ENCODE measurements around the gene STAT6.

The STAT6 gene

DNA sequence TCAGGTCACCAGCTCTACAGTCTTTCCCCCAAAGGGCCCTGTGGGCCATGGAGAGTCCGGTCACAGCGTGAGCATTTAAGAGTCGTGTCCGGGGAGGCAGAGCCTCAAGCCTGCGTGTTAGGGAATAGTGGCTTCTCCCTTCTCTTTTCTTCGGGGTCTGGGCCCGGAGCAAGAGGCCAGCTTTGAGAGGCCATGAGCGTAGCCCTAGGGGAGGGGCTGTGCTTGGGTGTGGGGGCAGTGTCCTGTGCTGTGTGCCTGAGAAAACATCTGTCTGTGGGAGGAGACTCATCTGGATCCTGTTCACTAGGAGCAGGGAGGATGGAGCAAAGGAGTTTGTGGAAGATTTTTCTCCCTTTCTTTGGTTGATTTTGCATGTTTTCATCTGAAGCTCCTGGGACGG, 31.0 kb upstream of the STAT6 start:
- H3K27ac ChIP-seq (ENCODE audit: low read length): no peak overlapping the region
- H3K9me3 ChIP-seq (ENCODE audit: control insufficient read depth, low read depth, low read length): no peaks in the 10 kb centered on the region
- no peaks in the 10 kb centered on the region for H3K4me1 ChIP-seq (ENCODE audit: control insufficient read depth, low read depth, low read length)
- H3K36me3 ChIP-seq (ENCODE audit: control insufficient read depth, low read depth, low read length): peaks cover 78% of the 10 kb centered on the region
- H3K27me3 ChIP-seq (ENCODE audit: control insufficient read depth, insufficient read depth, low read length): no peaks in the 10 kb centered on the region
- no peak overlapping the region for H3K4me3 ChIP-seq (ENCODE audit: low read length)
- no peak overlapping the region for H3K9ac ChIP-seq (ENCODE audit: low read length)

DNA sequence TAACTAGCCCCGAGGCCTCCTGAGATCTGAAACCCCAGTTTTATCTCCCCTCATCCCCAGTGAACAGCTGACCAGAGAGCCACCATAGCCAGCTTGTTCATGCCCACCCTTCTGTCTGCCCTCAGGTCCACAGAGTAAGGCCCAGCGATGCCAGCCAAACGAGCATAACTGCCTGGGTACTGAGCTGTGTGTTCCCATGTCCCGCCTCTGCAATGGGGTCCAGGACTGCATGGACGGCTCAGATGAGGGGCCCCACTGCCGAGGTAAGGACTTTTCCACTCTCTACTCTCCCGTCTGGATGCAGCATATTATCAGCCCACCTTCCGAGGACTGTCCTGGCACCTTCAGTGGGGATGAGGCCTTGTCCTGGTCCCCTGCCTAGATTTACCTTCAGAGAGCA, 30.1 kb upstream of the STAT6 start:
- peaks cover 3% of the 10 kb centered on the region for H3K4me1 ChIP-seq (ENCODE audit: control insufficient read depth, low read depth, low read length)
- no peak overlapping the region for H3K27ac ChIP-seq (ENCODE audit: low read length)
- no peak overlapping the region for H3K4me3 ChIP-seq (ENCODE audit: low read length)
- H3K9me3 ChIP-seq (ENCODE audit: control insufficient read depth, low read depth, low read length): no peaks in the 10 kb centered on the region
- no peaks in the 10 kb centered on the region for H3K27me3 ChIP-seq (ENCODE audit: control insufficient read depth, insufficient read depth, low read length)
- peaks cover 72% of the 10 kb centered on the region for H3K36me3 ChIP-seq (ENCODE audit: control insufficient read depth, low read depth, low read length)
- H3K9ac ChIP-seq (ENCODE audit: low read length): no peak overlapping the region

DNA sequence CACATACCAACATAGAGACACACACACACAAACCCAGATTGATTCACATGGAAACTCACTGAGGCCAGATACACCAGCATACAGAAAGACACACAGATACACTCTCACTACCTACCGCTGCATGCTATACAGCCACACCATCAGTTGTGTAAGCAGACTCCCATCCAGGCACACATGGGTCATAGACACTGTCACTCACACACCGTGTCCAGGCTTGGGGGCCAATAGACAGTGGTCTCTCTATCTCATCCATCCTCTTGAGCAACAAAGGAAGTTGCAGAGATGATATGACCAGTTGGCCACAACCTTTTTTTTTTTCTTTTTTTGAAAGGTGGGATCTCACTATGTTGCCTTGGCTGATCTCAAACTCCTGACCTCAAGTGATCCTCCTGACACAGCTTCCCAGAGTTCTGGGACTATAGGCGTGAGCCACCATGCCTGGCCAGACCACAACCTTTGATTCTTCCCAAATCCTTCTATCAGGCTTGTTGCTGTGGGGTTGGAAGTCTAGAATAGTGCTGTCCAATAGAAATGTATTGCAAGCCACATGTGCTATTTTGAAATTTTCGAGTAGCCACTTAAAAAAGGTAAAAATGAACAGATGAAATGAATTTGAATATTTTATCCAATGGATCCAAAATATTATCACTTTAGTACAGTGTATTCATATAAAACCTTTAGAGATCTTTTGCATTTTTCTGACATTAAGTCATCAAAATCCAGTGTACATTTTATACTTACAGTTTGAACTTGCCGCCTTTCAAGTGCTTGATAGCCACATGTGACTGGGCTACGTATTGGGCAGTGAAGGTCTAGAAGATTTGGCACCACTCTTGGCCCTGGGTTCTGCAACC, 28.9 kb upstream of the STAT6 start:
- H3K4me3 ChIP-seq (ENCODE audit: low read length): no peak overlapping the region
- H3K27ac ChIP-seq (ENCODE audit: low read length): no peak overlapping the region
- no peak overlapping the region for H3K9ac ChIP-seq (ENCODE audit: low read length)

DNA sequence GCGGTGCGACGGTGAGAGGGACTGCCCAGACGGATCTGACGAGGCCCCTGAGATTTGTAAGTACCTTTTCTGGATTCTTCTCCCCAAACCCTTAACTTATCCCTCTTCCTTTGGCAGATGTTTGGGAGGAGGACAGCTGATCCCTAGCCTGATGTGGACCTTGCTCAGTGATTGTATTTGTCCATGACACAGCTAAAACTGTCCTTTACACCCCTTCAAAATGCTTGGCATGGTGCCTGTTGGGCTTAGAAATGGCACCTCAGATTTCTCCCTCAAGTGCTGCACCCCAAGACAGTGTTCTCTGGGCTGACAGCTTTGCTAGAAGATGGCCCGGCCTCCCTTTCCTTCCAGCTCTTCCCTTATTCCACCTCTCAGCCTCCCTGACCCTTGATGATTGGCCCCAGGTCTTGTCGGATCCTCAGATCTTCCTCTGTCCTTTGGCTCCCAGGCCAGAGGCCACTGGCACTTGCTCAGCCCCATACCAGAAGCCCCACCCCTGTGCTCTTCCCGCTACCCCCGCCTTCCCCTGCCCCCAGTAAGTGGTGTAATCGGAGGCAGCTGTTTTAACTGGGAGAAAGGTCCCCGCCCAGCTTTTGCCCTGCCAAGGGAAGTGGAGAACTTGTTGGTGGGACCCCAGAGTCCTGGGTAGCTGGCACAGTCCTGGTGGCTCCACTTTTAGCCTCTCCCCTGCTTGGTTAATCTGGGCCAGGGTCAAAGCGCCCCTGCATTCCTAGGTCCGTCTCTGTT, 27.5 kb upstream of the STAT6 start:
- Histone ChIP-seq H3K9me3 (ENCODE audit: control insufficient read depth, low read depth, low read length) (no peaks in the 10 kb centered on the region), H3K4me3 (ENCODE audit: low read length) (no peak overlapping the region), H3K27me3 (ENCODE audit: control insufficient read depth, insufficient read depth, low read length) (no peaks in the 10 kb centered on the region), H3K9ac (ENCODE audit: low read length) (no peak overlapping the region), H3K36me3 (ENCODE audit: control insufficient read depth, low read depth, low read length) (peaks cover 47% of the 10 kb centered on the region), H3K4me1 (ENCODE audit: control insufficient read depth, low read depth, low read length) (peaks cover 19% of the 10 kb centered on the region), H3K27ac (ENCODE audit: low read length) (no peak overlapping the region)

More for the DNA sequence above, 28.9 kb upstream of the STAT6 start:
- Histone ChIP-seq H3K27me3 (ENCODE audit: control insufficient read depth, insufficient read depth, low read length) (no peaks in the 10 kb centered on the region), H3K4me1 (ENCODE audit: control insufficient read depth, low read depth, low read length) (peaks cover 12% of the 10 kb centered on the region), H3K9me3 (ENCODE audit: control insufficient read depth, low read depth, low read length) (no peaks in the 10 kb centered on the region), H3K36me3 (ENCODE audit: control insufficient read depth, low read depth, low read length) (peaks cover 60% of the 10 kb centered on the region)

DNA sequence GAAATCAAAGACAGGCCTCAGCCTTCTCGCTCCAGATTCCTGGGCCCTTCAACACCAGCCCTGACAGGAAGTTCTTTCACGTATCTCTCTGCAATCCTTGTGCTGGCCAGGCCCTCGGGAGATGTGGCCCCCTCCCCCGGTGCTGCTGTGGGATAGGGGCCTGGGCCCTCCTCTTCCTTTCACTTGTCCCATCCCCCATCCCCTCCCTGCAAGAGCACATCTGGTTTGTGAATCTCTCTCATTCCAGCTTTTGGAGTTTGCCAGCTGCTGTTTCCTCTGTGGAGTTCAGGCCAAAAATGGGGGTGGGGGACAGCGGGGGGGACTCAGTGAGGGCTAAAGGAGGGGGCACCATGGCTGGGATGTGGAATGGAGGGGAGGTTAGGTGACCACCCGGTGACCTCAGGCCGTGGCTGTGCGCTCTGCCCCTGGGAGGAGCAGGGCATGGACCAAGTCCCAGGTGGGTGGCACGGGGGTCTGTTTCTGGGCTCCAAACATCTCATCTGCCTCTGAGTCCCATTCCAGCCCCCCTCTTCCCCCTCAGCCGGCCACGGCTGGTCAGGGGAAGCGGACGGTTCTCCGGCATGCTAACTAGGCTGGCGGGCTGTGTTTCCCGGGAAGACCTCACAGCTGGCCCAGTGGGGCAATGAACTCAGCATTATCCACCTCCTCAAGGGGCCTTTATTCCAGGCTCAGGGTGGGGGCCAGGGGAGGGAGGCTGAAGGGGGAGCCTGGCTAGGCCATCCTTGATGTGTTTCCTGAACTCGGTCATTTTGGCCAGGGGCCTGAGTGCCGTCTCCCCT, 24.6 kb upstream of the STAT6 start:
- Histone ChIP-seq H3K4me1 (ENCODE audit: control insufficient read depth, low read depth, low read length) (peaks cover 46% of the 10 kb centered on the region), H3K9ac (ENCODE audit: low read length) (peak overlapping the region; percentile 41)

DNA sequence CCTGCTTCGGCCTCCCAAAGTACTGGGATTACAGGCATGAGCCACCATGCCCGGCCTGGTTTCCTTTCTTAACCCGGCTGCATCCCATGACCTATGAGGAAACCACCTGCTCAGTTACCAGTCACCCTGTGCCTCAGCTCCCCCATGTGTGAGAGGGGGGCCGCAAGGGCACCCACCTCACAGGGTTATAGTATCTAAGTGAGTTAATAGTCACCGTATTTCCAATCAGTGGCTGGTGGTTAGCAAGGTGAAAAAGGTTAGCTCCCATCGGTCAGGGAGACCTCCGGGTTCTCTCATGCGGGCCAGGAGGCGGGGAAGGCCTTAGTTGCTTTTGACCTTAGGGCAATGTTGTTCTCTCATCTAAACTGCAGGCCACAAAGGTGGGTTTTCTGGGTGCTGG, 23.8 kb upstream of the STAT6 start:
- Histone ChIP-seq H3K9ac (ENCODE audit: low read length) (no peak overlapping the region), H3K27ac (ENCODE audit: low read length) (peak overlapping the region; percentile 70), H3K4me1 (ENCODE audit: control insufficient read depth, low read depth, low read length) (peaks cover 53% of the 10 kb centered on the region), H3K4me3 (ENCODE audit: low read length) (no peak overlapping the region), H3K27me3 (ENCODE audit: control insufficient read depth, insufficient read depth, low read length) (no peaks in the 10 kb centered on the region), H3K9me3 (ENCODE audit: control insufficient read depth, low read depth, low read length) (no peaks in the 10 kb centered on the region), H3K36me3 (ENCODE audit: control insufficient read depth, low read depth, low read length) (peaks cover 16% of the 10 kb centered on the region)

More for the DNA sequence above, 24.6 kb upstream of the STAT6 start:
- H3K9me3 ChIP-seq (ENCODE audit: control insufficient read depth, low read depth, low read length): no peaks in the 10 kb centered on the region
- H3K4me3 ChIP-seq (ENCODE audit: low read length): peak overlapping the region; percentile 32
- H3K27ac ChIP-seq (ENCODE audit: low read length): peak overlapping the region; percentile 70
- peaks cover 20% of the 10 kb centered on the region for H3K36me3 ChIP-seq (ENCODE audit: control insufficient read depth, low read depth, low read length)
- no peaks in the 10 kb centered on the region for H3K27me3 ChIP-seq (ENCODE audit: control insufficient read depth, insufficient read depth, low read length)

DNA sequence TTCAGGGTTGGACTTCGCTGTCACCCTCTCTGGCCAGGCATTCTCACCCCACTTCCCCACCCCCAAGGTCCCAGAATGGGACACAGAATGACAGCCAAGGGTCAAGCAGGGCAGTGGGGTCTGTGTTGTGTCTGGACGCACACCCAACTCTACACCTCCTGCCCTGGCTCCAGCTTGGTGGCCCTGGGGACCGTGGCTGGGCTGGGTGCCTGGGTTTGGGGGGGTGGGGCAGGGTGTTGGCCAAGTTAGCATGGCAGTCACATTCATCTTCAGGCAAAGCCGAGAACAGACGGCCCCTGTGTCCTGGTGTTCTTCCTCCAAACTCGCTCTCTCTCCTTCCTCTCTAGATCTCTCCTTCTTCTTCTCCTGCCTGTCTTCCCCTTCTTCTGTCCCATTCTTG, 22.8 kb upstream of the STAT6 start:
- Histone ChIP-seq H3K36me3 (ENCODE audit: control insufficient read depth, low read depth, low read length) (peaks cover 6% of the 10 kb centered on the region), H3K4me1 (ENCODE audit: control insufficient read depth, low read depth, low read length) (peaks cover 55% of the 10 kb centered on the region), H3K4me3 (ENCODE audit: low read length) (no peak overlapping the region), H3K9ac (ENCODE audit: low read length) (no peak overlapping the region), H3K9me3 (ENCODE audit: control insufficient read depth, low read depth, low read length) (no peaks in the 10 kb centered on the region), H3K27ac (ENCODE audit: low read length) (no peak overlapping the region), H3K27me3 (ENCODE audit: control insufficient read depth, insufficient read depth, low read length) (no peaks in the 10 kb centered on the region)

DNA sequence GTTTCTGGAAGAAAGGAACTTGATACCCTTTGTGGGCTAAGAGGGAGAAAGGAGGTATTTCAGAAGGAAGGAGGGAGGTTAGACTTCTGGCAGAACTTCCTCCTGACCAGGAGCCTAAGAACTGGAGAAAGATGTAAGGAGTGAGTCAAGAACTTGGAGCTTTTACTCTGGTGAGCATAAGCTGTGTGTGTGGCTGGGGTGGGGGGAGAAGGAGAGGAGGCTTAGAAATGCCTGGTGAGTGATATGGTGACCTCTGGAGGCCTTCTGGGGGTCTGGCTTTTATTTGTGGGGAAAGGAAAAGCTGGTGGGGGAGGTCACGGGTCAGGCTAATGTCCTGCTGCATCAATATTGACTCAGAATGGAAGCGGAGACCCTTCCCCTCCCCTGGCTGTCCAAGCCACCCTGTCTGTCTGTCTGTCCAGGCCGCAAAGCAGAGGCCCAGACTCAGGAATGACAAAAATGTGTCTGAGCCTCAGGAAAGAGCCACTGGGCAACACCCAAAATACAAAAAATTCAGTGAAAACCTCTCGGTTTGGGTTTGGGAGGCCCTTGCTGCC, 21.9 kb upstream of the STAT6 start:
- peaks cover 55% of the 10 kb centered on the region for H3K4me1 ChIP-seq (ENCODE audit: control insufficient read depth, low read depth, low read length)
- H3K27me3 ChIP-seq (ENCODE audit: control insufficient read depth, insufficient read depth, low read length): no peaks in the 10 kb centered on the region
- no peak overlapping the region for H3K9ac ChIP-seq (ENCODE audit: low read length)
- H3K27ac ChIP-seq (ENCODE audit: low read length): peak overlapping the region; percentile 19
- peak overlapping the region; percentile 10 for H3K4me3 ChIP-seq (ENCODE audit: low read length)
- no peaks in the 10 kb centered on the region for H3K36me3 ChIP-seq (ENCODE audit: control insufficient read depth, low read depth, low read length)
- no peaks in the 10 kb centered on the region for H3K9me3 ChIP-seq (ENCODE audit: control insufficient read depth, low read depth, low read length)

DNA sequence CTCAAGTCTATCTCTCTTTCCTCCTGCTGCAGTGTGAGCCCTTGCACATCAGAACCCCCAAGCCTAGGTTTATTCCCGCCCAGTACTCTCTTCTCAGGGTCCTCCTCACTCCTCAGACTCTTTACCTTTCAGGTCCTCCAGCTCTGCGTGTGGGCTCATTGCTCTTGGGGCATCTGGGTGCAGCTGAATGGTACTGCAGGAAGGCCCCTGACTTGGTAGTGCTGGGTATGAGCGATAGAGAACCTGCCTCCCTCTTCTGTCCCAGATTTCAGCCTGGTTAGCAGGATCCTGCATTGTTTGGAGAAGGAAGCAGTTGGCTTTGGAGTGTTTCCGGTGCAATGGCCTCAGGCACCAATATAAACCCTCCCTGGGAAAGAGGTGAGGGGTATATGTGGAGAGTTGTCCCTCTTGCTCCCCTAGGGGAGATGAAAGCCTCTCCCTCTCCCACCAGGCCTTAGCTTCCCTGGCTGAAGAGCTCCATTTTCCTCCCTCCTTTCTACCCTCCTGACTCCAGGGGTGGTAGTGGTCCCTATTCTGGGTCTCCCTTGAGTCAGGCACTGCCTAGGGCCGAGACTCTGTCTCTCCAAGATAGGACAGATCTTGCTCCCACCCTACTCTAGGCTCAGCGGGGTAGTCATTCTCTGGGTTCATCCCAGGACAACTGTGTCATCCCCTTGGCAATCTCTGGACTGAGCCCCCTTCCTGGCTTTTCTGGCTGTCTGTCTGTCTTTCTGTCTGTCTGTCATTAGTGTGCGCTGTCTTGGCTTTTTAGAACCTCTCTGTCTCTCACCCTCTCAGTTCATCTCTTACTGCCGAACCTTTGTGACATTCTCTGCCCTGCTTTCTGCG, 21.0 kb upstream of the STAT6 start:
- Histone ChIP-seq H3K27ac (ENCODE audit: low read length) (no peak overlapping the region), H3K9me3 (ENCODE audit: control insufficient read depth, low read depth, low read length) (no peaks in the 10 kb centered on the region), H3K4me1 (ENCODE audit: control insufficient read depth, low read depth, low read length) (peaks cover 57% of the 10 kb centered on the region), H3K4me3 (ENCODE audit: low read length) (no peak overlapping the region), H3K27me3 (ENCODE audit: control insufficient read depth, insufficient read depth, low read length) (no peaks in the 10 kb centered on the region), H3K36me3 (ENCODE audit: control insufficient read depth, low read depth, low read length) (no peaks in the 10 kb centered on the region), H3K9ac (ENCODE audit: low read length) (no peak overlapping the region)

DNA sequence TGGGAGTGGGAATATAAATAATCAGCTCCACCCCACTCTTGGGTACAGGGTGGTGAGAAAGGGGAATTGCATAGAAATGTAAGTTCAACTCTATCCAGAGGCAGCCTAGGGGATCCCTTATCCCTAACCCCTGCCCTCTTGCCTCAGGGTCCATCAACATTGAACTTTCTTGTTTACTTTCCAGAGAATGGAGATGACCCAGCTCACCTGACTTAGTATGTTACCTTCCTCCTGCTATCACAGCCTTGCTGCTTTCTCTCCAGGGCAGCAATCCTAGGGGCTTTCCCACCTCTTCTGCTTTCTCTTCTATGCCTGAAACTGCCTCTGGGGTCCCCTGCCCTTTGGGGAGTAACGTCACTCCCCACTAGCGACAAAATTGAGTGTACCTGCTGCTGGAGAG, 19.8 kb upstream of the STAT6 start:
- Histone ChIP-seq H3K9ac (ENCODE audit: low read length) (no peak overlapping the region), H3K4me1 (ENCODE audit: control insufficient read depth, low read depth, low read length) (peaks cover 61% of the 10 kb centered on the region), H3K4me3 (ENCODE audit: low read length) (no peak overlapping the region), H3K27me3 (ENCODE audit: control insufficient read depth, insufficient read depth, low read length) (no peaks in the 10 kb centered on the region), H3K36me3 (ENCODE audit: control insufficient read depth, low read depth, low read length) (no peaks in the 10 kb centered on the region), H3K9me3 (ENCODE audit: control insufficient read depth, low read depth, low read length) (no peaks in the 10 kb centered on the region), H3K27ac (ENCODE audit: low read length) (no peak overlapping the region)
